ENCODE measurements around the gene NFAM1. TPM values are rescaled to one million over a fixed set of nuclear protein-coding genes. Genes with fewer than 3 reads are reported as not detected.

NFAM1 gene
- total RNA-seq, 2 donors from 2014 or later = 4.1 to 4.4 TPM

DNA sequence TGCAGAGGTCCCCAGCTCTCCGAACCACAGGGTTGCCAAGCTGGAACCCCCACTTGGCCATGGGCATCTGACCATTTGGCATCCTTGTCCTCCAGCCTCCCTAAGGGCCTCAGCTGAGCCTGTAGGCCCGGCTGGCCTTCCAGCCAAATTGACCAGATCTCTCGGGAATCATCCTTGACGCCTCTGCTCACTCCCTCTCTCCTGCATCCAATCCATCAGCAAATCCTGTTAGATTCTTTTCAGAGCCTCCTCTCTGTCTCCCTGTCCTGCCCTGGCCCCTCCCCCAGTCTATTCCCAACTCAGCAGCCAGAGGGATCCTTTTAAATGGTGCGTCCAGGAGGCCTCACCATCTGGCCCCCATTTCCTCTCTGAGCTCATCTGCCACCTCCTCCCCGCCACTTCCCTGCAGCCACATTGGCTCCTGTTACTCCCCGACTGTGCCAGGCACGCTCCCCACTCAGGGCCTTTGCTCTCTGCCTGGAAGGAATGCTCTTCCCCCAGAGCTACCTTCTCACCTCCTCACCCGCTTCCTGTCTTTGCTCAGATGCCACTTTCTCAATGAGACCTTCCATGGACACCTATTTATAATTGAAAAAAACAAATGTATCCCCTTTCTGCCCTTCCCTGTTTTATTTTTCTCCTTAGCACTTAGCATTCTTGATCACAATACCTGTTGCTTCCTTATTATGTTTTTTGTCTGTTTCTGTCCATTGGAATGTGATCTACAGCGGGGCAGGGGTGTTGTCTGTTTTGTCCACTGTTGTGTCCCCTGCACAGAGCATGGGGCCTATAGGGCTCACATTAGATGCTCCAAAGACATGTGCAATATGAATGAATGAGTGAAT lies 78.1 kb downstream of the NFAM1 start:
- H3K9me3 ChIP-seq = no peaks in the 10 kb centered on the region
- ATAC-seq (ENCODE audit: insufficient number of reproducible peaks, low FRiP score, low read depth) = no peak
- no peak for TF ChIP-seq CTCF (IDR thresholded peaks at IDR 0.05)

GRCh38 chr22:42350373-42350772 lies 81.8 kb downstream of the NFAM1 start:
- Histone ChIP-seq H3K36me3 (no peaks in the 10 kb centered on the region), H3K4me3 (no peak overlapping the region), H3K27ac (no peak overlapping the region), H3K4me1 (ENCODE audit: control insufficient read depth in 1 of 2, low read depth in 2 of 2) (no peaks in the 10 kb centered on the region), H3K27me3 (replicated peaks; ENCODE audit: insufficient read depth) (no peaks in the 10 kb centered on the region), H3K9me3 (no peaks in the 10 kb centered on the region)
- no peak for TF ChIP-seq CTCF (IDR thresholded peaks at IDR 0.05)
- DNase-seq (ENCODE audit: low spot score) = no peak
- ATAC-seq (ENCODE audit: insufficient number of reproducible peaks, low FRiP score, low read depth) = no peak

More for the DNA sequence above, 78.1 kb downstream of the NFAM1 start:
- Histone ChIP-seq H3K27ac (no peak overlapping the region), H3K4me1 (ENCODE audit: control insufficient read depth in 1 of 2, low read depth in 2 of 2) (no peaks in the 10 kb centered on the region), H3K36me3 (no peaks in the 10 kb centered on the region), H3K27me3 (replicated peaks; ENCODE audit: insufficient read depth) (no peaks in the 10 kb centered on the region), H3K4me3 (no peak overlapping the region)
- no peak for DNase-seq (ENCODE audit: low spot score)

DNA sequence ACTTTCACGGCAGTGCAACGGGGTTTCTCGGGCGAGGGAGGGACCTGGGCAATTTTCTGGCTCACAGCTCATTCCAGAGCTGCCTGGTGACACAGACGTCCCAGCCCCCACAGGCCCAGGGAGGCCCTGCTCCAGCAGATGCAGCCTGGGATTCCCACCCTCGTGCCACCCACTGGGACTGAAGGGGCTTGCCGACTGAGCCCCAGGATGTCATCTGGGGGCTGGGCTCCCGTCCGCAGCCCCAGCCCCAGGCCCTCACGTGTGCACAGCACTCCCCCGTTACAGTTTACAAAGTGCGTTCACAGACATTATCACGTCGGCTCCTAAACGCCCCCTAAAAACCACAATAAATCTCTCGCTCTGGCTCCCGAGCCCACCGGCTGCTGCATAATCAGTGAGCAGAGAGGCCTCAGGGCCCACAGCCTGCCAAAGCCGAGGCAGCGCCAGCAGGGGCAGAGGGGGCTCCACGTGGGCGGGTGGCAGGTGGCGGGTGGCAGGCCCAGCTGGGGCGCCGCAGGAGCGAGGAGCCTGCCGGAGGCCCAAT lies 84.8 kb downstream of the NFAM1 start:
- H3K4me1 ChIP-seq (ENCODE audit: control insufficient read depth in 1 of 2, low read depth in 2 of 2) = peaks cover 0 to 17% of the 10 kb centered on the region in 2 donors
- no peaks in the 10 kb centered on the region for H3K27me3 ChIP-seq (replicated peaks; ENCODE audit: insufficient read depth)
- TF ChIP-seq CTCF (IDR thresholded peaks at IDR 0.05) = no peak
- no peak overlapping the region for H3K27ac ChIP-seq
- H3K36me3 ChIP-seq = no peaks in the 10 kb centered on the region
- DNase-seq (ENCODE audit: low spot score) = no peak
- H3K9me3 ChIP-seq = no peaks in the 10 kb centered on the region
- ATAC-seq (ENCODE audit: insufficient number of reproducible peaks, low FRiP score, low read depth) = no peak
- H3K4me3 ChIP-seq = no peak overlapping the region

DNA sequence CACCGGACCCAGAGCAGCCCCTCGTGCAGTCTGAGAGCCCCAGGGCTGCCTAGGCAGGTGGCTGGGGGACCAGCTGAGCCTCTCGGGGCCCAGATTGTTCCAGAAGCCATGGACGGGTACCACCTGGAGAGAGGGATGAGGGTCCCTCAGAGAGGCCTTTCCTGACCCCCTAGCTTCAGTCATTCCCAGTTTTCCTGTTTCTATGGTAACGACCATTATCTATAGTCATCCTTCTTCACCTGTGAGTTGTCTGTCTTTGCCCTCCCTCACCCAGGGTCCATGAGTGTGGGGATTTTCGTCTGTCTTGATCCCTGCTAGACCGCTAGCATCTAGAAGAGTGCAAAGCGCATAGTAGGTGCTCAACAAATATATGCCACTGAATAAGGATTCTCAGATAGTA lies 85.5 kb downstream of the NFAM1 start:
- no peak for TF ChIP-seq CTCF (IDR thresholded peaks at IDR 0.05)
- no peak for DNase-seq (ENCODE audit: low spot score)
- no peak overlapping the region for H3K4me3 ChIP-seq
- H3K4me1 ChIP-seq (ENCODE audit: control insufficient read depth in 1 of 2, low read depth in 2 of 2) = peaks cover 0 to 17% of the 10 kb centered on the region in 2 donors
- H3K36me3 ChIP-seq = no peaks in the 10 kb centered on the region
- H3K27me3 ChIP-seq (replicated peaks; ENCODE audit: insufficient read depth) = no peaks in the 10 kb centered on the region
- H3K27ac ChIP-seq = no peak overlapping the region
- no peaks in the 10 kb centered on the region for H3K9me3 ChIP-seq
- no peak for ATAC-seq (ENCODE audit: insufficient number of reproducible peaks, low FRiP score, low read depth)

GRCh38 chr22:42345458-42345857 lies 86.7 kb downstream of the NFAM1 start:
- Histone ChIP-seq H3K36me3 (no peaks in the 10 kb centered on the region), H3K4me3 (no peak overlapping the region), H3K27me3 (replicated peaks; ENCODE audit: insufficient read depth) (no peaks in the 10 kb centered on the region), H3K4me1 (ENCODE audit: control insufficient read depth in 1 of 2, low read depth in 2 of 2) (peaks cover 0 to 17% of the 10 kb centered on the region in 2 donors), H3K9me3 (no peaks in the 10 kb centered on the region), H3K27ac (no peak overlapping the region)
- TF ChIP-seq CTCF (IDR thresholded peaks at IDR 0.05) = no peak
- DNase-seq (ENCODE audit: low spot score) = no peak
- ATAC-seq (ENCODE audit: insufficient number of reproducible peaks, low FRiP score, low read depth) = no peak

Measured in thoracic aorta (tissue), 2 donors.